ENCODE measurements around the gene BCAS3.
"Not testable (repeated sequence)": the region's sequence is repeated elsewhere in the genome, so short reads cannot be mapped to it uniquely, and the experiment has no call there.

BCAS3 gene

DNA sequence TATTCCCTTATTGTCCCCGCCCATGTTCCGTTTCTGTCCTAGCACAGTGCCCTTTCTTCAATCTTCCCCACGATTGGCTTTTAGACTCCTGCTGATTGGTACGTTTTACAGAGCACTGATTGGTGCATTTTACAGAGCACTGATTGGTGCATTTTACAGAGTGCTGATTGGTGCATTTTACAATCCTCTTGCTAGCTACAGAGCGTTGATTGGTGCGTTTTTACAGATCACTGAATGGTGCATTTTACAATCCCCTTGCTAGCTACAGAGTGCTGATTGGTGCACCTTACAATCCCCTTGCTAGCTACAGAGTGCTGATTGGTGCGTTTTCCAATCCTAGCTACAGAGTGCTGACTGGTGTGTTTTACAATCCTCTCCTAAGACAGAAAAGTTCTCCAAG, 3.0 kb upstream of the BCAS3 start:
- not testable (repeated sequence) for DNase-seq (ENCODE audit: low read depth in 2 of 2)

DNA sequence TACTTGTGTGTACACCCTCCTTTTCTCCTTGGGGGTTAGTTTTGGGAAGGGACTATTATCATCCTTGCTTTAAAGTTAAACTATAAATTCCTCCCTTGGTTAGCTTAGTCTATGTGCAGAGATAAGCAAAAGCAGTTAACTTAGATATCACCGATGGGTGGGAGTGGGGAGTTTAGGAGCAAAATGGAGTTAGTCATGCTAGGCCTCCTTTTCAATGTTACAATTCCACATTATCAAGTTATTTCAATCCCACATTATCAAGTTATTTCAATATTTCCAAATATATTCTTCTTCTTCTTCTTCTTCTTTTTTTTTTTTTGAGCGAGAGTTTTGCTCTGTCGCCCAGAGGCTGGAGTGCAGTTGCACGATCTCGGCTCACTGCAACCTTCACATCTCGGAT, 1.7 kb upstream of the BCAS3 start:
- no peak for DNase-seq (ENCODE audit: low read depth in 2 of 2)

DNA sequence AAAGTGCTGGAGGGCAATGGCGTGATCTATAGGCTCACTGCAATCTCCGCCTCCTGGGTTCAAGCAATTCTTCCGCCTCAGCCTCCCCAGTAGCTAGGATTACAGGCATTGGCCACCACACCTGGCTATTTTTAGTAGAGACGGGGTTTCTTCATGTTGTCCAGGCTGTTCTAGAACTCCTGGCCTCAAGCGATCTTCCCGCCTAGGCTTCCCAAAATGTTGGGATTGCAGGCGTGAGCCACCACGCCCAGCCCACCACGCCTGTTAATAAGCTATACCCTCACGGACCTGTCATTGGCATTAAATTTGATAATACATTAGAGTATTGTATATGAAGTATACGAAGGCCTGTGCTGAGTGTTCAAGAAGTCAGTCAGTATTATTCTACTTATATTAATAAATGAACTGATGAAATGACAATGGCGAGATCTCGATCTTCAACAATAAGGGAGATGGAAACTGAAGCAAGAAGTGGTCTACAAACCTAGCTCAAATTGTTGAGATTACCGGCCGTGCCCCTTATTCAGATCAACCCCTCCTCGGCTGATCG, 818 bp upstream of the BCAS3 start:
- no peak for DNase-seq (ENCODE audit: low read depth in 2 of 2)

DNA sequence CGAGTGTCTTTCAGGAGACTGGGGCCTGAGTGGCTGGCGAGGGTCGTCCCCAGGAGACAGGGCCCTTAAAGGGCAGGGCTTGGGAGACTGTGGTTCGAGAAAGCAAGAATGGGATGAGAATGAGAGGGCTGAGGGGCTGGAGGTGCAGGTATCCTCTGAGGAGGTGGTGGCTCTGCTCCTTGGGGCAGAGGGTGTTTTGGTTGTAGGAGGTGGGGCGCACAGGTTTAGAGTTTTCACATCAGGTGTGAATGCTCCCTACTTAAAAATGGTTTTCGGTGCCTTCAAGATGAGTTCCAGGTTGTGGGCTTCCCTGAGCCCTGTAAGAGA, 430 bp downstream of the BCAS3 start:
- no peak for DNase-seq (ENCODE audit: low read depth in 2 of 2)

DNA sequence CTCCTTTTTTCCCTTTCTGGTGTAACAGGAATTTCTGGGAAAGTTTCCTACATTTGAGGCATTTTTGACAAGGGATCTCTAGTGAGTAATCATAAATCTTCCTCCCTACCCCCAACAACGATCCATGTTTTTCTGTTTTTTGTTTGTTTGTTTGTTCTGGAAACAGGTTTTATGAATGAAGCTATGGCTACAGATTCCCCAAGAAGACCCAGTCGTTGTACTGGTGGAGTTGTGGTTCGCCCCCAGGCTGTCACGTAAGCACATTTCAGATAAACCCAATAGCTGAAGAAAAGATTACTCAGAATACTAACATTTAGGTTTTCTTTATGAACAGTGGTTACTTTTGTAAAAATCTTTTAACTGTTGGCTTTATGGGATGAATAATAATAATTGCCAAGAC, 1.6 kb downstream of the BCAS3 start:
- no peak for DNase-seq (ENCODE audit: low read depth in 2 of 2)

DNA sequence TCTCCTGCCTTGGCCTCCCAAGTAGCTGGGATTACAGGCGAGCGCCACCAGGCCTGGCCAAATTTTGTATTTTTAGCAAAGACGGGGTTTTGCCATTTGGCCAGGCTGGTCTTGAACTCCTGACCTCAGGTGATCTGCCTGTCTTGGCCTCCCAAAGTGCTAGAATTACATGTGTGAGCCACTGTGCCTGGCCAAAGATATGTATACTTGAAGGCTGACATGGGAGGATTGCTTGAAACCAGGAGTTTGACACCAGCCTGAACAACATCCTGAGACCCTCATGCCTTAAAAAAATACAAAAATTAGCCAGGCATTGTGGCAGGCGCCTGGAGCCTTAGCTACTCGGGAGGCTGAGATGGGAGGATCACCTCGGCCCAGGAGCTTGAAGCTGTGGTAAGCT, 3.1 kb downstream of the BCAS3 start:
- no peak for DNase-seq (ENCODE audit: low read depth in 2 of 2)

DNA sequence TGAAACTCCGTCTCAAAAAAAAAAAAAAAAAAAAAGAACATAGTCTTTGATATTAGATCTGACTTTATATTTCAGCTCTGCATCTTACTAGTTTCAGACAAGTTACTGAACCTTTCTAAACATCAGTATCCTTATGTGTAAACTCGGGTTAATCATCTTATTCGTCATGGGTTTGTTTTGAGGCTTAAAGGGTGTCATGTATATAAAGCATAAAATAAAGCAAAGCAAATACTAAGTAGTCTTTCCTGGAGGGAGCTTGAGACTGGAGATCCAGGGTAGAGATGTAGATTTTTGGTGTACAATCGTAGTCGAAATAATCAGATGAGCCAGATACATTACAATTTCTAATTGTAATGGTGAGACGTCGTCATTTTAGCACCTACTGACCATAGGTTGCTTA, 7.8 kb downstream of the BCAS3 start:
- no peak for DNase-seq (ENCODE audit: low read depth in 2 of 2)

DNA sequence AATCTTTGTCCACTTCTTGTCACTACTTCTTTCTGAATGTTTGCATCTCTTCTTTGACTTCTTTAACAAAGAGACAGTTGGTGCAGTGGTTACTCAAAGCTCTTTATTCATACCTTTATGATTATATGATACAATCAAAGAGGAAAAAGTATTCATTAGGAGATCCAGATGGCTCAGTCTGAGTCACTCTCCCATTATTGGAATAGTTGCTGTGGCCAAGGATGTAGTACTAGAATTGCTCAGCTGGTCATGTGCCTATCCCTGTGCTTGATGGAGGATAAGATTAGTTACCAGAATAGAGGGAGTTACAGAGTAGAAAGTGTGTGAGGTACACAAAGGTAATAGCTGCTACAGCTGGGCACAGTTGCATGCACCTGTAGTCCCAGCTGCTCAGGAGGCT, 18.3 kb downstream of the BCAS3 start:
- DNase-seq (ENCODE audit: low read depth in 2 of 2): no peak

DNA sequence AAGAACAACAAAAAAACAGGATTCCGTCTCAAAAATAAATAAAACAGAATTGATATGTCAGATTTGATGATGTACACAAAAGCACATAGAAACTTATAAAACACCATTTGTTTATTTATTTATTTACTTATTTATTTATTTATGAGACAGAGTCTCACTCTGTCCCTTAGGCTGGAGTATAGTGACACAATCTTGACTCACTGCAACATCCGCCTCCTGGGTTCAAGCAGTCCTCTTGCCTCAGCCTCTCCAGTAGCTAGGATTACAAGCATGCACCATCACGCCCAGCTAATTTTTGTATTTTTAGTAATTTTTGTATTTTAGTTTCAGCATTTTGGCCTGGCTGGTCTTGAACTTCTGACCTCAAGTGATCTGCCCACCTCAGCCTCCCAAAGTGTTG, 21.4 kb downstream of the BCAS3 start:
- no peak for DNase-seq (ENCODE audit: low read depth in 2 of 2)

DNA sequence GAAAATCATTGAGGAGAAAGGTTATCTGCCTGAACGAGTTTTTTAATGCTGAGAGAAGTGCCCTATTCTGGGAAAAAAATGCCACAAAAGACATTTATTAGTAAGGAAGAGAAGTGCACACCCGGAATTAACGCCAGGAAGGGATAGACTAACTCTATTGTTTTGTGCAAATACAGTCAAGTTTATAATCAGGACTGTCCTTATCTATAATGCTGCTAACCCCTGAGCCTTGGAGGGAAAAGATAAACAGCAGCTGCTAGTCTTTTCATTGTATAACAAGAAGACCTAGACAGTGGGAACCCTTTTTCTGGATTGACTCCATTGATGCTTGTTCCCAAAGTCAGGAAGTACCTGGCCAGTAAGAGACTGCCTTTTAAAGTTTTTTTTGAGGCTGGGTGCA, 26.5 kb downstream of the BCAS3 start:
- no peak for DNase-seq (ENCODE audit: low read depth in 2 of 2)

DNA sequence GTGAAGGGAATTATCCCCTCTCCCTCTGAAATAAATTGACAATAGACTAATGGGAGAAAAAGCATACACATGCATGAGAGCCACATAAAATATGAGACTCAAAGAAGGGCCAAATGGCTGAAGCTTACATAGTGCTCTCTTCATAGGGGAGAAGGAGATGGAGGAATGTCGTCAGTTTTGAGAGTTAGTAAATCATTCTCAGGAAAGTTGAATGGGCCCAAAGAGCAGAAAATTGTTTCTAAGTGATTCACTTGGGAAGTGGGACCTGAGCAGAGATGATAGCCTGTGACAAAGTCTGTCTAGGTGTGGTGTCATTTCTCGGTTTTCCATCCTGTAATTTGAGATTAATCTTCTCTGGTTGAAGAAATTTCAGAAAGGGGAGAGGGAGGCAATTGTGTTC, 35.0 kb downstream of the BCAS3 start:
- no peak for DNase-seq (ENCODE audit: low read depth in 2 of 2)

DNA sequence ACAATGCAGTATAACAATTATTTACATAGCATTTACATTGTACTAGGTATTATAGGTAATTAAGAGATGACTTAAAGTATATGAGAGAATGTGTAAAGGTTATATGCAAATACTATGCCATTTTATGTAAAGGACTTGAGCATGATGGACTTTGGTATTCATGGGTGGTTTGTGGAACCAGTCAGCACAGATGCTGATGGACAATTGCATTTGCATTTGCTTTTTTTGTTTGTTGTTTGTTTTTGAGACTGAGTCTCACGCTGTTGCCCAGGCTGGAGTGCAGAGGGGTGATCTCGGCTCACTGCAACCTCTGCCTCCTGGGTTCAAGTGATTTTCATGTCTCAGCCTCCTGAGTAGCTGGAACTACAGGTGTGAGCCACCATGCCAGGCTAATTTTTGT, 36.0 kb downstream of the BCAS3 start:
- no peak for DNase-seq (ENCODE audit: low read depth in 2 of 2)

DNA sequence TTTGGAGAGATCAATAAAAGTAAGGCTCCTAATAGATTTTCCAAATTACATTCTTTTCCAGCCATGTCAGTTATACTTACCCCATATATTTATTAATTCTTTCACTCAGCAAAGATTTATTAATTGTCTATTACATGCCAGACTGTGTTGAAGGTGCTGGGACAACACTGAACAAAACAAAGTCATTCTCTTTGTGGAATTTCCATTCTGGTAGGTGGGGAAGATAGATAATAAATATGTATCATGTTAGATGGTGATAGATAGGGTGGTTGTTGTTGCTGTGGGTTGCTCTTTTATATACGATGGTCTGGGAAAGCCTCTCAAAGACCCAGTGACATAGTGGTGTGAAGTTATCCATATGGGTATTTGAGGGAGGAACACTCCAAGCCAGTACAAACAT, 39.1 kb downstream of the BCAS3 start:
- DNase-seq (ENCODE audit: low read depth in 2 of 2): no peak

DNA sequence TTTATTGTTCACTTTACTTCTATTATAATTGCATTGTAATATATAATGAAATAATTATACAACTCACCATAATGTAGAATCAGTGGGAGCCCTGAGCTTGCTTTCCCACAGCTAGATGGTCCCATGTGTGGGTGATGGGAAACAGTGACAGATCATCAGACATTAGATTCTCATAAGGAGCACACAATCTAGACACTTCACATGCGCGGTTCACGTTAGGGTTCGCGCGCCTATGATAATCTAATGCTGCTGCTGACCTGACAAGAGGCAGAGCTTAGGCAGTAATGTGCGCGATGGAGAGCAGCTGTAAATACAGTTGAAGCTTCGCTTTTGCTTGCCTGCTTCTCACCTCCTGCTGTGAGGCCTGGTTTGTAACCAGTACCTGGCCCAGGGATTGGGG, 40.2 kb downstream of the BCAS3 start:
- DNase-seq (ENCODE audit: low read depth in 2 of 2): no peak

DNA sequence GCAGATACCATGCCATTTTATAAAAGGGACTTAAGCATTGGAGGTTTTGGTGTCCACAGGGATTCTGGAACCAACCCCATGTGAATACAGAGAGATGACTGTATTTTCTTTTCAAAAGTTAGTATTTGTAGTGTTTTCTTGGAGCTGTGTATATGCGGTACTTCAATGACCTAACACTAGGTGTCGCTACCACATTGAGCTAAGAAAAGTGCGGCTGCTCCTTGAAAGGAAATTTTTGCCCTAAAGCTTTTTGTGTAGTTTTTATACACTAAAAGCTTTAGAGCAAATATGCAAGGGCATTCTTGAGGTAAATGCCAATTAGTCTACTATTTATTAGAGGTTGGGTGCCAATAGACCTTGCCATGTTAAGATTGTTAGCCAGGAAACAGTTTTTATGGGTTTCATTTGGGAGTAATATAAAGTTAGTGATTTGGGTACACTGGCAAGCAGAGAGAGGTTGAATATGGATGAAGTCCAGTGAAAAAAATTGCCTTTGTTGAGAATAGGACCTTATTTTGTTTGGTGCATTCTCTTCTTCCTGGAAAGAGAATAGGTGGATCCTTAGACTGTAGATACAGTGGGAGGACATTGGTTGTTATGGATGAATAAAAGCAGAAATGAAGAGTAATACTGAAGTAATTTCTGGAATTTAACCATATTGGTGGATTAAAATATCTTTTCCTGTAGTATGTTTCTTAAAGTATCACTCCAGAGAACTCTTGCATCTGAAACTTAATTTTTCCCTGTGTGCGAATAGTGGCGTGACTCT, 43.3 kb downstream of the BCAS3 start:
- peak in 1 of 2 donors; percentile 25 for DNase-seq (ENCODE audit: low read depth in 2 of 2)

DNA sequence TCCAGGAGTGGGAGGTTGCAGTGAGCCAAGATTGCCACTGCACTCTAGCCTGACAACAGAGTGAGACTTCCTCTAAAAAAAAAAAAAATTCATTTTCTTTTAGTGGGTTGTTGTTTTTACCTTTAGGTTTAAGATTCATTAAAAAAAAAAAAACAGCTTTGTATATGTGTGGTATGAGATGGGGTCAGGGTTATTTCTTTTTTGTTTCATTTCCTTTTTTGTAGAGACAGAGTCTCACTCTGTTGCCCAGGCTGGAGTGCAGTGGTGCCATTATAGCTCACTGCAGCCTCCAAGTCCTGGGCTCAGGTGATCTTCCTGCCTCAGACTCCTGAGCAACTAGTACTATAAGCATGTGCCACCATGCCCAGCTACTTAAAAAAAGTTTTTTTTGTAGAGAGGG, 47.0 kb downstream of the BCAS3 start:
- DNase-seq (ENCODE audit: low read depth in 2 of 2): no peak

DNA sequence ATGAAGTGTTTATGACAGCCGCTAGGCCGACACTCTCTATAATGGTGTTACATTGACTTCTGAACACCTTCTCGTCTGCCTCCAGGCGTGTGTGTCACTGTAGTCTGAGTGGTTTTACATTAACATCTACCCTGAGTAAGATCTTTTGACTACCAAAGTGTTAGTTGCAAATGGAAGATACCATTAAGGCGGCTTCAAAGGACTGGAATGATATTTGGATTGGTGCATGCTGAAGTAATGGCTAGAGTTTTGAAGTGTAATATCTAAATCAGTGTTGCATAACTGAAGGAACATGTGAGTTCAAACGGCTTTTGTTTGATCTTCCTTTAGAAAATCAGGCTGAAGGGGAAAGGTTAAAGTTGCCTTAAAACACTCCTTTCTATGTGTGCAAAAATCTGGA, 52.2 kb downstream of the BCAS3 start:
- DNase-seq (ENCODE audit: low read depth in 2 of 2): no peak

DNA sequence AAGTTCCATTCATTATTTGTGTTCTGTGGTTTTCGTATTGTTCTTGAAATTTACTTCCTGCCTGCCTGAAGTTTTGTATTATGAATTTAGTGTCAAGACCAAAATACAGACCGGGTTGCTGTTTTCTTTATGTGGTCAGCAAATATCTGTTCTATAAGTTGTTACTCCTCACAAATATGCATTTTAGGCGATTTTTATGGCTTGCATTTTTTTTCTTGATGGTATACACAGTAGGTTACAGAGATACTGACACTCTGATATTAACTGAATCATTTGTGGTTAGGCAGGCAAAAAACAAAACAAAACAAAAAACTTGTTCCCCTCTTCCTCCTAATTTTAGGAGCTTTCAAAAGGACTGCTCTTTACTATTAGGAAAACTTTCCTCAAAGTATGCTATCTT, 52.6 kb downstream of the BCAS3 start:
- DNase-seq (ENCODE audit: low read depth in 2 of 2): no peak

DNA sequence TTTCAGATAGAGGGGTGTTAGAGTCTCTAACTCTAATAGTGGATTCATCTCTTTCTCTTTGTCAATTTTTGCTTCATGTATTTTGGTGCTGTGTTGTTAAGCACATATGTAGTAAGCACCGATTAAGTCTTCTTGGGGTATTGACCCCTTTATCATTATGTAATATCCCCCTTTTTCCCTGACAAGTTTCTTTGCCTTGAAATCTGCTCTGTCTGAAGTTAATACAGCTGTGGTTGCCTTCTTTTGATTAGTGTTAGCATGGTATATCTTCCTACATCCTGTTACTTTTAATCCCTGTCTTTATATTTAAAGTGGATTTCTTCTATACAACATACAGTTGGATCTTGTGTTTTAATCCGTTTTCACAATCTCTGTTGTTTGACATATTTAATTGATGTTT, 60.6 kb downstream of the BCAS3 start:
- no peak for DNase-seq (ENCODE audit: low read depth in 2 of 2)

DNA sequence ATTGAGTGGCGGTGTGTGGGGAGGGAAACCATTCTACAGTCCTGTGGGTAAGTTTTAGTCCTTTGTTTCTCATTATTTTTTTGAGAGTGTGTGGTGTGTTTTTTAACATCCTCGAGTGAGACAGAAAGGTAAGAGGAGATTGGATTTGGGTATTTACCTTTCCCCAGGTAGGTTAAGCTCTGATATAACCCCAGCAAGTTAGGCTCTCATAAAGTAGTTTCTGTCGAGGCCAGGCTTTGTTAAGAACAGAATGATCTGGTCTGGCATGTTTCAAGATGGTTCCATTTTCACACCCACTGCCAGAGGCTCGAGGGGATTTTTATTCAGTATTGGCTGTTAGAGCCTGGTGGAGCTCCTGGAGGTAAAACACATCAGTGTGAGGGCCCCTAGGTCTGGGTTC, 62.9 kb downstream of the BCAS3 start:
- DNase-seq (ENCODE audit: low read depth in 2 of 2): no peak

DNA sequence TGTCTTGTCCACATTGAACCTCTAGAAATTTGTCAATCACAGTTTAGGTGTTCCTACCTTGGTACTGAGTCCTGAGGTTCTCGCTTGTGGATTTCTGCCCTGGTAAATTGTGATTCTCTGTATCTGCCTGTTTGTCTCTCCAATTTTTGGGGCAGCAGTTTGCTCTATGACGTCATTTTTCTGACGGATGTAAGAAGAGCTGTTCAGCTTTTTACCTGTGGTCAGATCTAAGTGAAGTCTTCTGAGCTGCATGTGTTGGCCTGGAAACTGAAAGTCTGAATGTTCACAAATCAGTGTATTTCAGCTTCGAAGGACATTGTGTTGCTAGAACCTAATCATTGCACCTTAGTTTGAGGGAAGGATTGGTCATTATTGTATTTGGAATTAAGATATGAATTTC, 63.4 kb downstream of the BCAS3 start:
- DNase-seq (ENCODE audit: low read depth in 2 of 2): no peak

DNA sequence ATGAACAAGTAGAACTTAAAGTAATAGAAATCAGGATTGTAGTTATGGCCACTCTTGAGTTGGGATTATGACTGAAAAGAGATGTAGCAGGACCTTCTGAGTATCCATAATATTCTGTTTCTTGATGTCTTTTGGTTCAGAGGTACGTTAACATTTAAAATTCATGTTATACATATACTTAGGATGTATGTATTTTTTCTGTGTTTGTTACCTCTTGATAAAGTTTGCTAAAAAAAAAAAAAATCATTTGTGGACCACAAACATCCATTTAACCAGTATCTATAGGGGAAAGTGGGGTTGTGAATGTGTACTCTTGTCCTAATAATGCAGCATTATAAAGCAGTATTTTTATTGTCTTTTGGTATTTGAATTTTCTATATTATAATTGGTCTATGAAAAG, 65.6 kb downstream of the BCAS3 start:
- no peak for DNase-seq (ENCODE audit: low read depth in 2 of 2)

DNA sequence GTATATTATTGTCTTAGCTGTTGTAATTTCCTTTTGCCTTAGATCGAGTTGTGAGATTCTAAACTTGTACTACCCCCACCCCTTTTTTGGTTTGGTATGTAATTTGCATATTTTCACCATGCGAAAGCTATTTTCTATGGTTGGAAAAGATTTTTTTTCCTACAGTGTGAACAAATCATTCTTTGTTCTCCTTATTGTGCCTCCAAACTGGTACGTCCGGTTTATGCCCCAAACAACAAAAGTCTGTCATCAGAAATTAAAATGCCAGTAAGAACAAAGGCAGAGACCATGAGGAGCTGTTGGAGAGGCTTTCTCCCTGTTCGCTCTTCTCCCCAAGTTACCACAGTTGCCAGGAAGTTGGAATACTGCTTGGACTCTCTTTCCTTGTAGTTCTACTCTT, 66.1 kb downstream of the BCAS3 start:
- no peak for DNase-seq (ENCODE audit: low read depth in 2 of 2)

DNA sequence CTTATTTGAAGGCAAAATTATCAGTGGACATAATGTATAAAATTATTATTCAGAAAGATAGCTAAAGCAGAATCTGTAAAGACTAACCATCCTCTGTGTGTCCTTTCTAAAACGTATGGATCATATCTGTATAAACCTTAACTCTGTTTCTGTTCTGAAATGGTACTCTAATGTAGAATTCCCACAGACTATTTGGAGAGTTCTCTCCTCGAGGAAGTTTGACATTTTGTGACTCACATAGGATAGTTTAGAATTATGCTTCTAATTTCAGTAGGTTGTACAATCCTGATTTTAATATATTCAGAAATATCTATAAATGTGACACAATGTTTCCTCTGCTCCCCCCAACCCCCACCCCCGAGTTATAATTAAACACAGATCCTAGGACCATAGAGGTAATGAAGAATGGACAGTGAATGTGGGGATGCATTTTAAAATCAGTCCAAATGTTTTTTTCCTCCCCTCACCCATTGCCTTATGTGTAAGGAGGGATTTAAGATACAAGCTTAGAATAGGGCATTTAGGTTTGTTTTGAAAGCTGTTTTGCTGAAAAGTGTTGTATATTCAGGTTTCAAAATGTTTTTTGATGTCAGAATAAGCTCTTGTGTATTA, 66.8 kb downstream of the BCAS3 start:
- no peak for DNase-seq (ENCODE audit: low read depth in 2 of 2)

Measured in stimulated activated CD4-positive, alpha-beta T cell treated with anti-CD3 and anti-CD28 coated beads, Interleukin-15, amount 100 ng/mL, for 48 hours (primary cell).